Endothelial cell of umbilical vein (primary cell): ENCODE measurements around the gene BEST2. TPM values are rescaled to one million over a fixed set of nuclear protein-coding genes. Genes with fewer than 3 reads are reported as not detected.

Experiments used
- BruUV-seq: library from RNA; stranded (reverse); fragments of 400-500 nt; replicated peaks from 2 replicates; lab custom pipeline; 2021; lab: Mats Ljungman, UMichigan
- CTCF ChIA-PET: fragments of 300-600, 350-600 bp; sonication (Branson Sonifier 250); formaldehyde crosslinking; loops from one replicate; lab custom pipeline; 2021; ENCODE audit warnings: antibody characterized with exemption, inconsistent platforms; lab: Charles Lee
- POLR2A ChIA-PET: fragments of 300-600, 350-600 bp; sonication (Branson Sonifier 250); formaldehyde crosslinking; loops from one replicate; lab custom pipeline; 2021; ENCODE audit warnings: antibody characterized with exemption, inconsistent platforms; lab: Charles Lee
- DNase-seq: peaks from one replicate; pipeline ENCODE4 v3.0.0-alpha.2; 2011; ENCODE audit warnings: low read depth, low spot score
- FAIRE-seq: peaks from 2 replicates; lab custom pipeline; 2011; peaks lifted over from hg19 to GRCh38; lab: Jason Lieb, UNC
- H2AFZ ChIP-seq: 2 replicates; pipeline ENCODE4 v1.6.0; 2012; ENCODE audit warnings: low read depth, low read length, control low read depth, inconsistent platforms
- H3K27ac ChIP-seq: 2 replicates; pipeline ENCODE4 v1.5.1; 2011; ENCODE audit warnings: low read depth, mild to moderate bottlenecking, control low read depth, low read length, moderate library complexity; ENCODE audit not compliant: insufficient read depth
- H3K27me3 ChIP-seq, 2 experiments: 2 replicates each; pipeline versions ENCODE4 v1.6.0 to v1.6.1; 2011; ENCODE audit warnings: low read length in 2 of 2, mixed read lengths in 1 of 2; ENCODE audit not compliant: control insufficient read depth in 2 of 2, insufficient read depth in 2 of 2
- H3K36me3 ChIP-seq, 2 experiments: 2 replicates in 1 of 2; 3 replicates in 1 of 2; pipeline ENCODE4 v1.5.1; 2011; ENCODE audit warnings: low read length in 2 of 2, mild to moderate bottlenecking in 1 of 2, moderate library complexity in 1 of 2; ENCODE audit not compliant: control insufficient read depth in 2 of 2, insufficient read depth in 2 of 2; ENCODE audit errors: extremely low read depth in 1 of 2
- H3K4me1 ChIP-seq: 3 replicates; pipeline ENCODE4 v1.5.1; 2011; ENCODE audit warnings: mild to moderate bottlenecking, low read length; ENCODE audit not compliant: control insufficient read depth, insufficient read depth; ENCODE audit errors: extremely low read depth
- H3K4me2 ChIP-seq: 2 replicates; pipeline ENCODE4 v1.6.1; 2011; ENCODE audit warnings: low read length, control low read depth, mixed read lengths; ENCODE audit not compliant: insufficient read depth
- H3K4me3 ChIP-seq, 3 experiments: fragments of 200-600 bp in 1 of 3; sonication (generic), shearing (Covaris generic) in 1 of 3; replicated peaks in 1 of 3; 2 replicates each; pipeline ENCODE4 v1.5.1; 2011 to 2016; ENCODE audit warnings: control low read depth in 3 of 3, low read length in 3 of 3, mild to moderate bottlenecking in 2 of 3, inconsistent platforms in 1 of 3, low read depth in 1 of 3, moderate library complexity in 1 of 3; ENCODE audit not compliant: insufficient read depth in 1 of 3
- H3K79me2 ChIP-seq: 2 replicates; pipeline ENCODE4 v1.6.0; 2012; ENCODE audit warnings: low read length, inconsistent platforms; ENCODE audit not compliant: control insufficient read depth, insufficient read depth
- H3K9ac ChIP-seq: replicated peaks from 2 replicates; pipeline ENCODE3; 2011; ENCODE audit warnings: low read length, control low read depth; ENCODE audit not compliant: insufficient read depth; ENCODE audit errors: extremely low read depth
- H3K9me1 ChIP-seq: replicated peaks from 3 replicates; pipeline ENCODE4 v1.6.0; 2011; ENCODE audit warnings: mild to moderate bottlenecking, low read length; ENCODE audit not compliant: control insufficient read depth, insufficient read depth; ENCODE audit errors: extremely low read depth
- H3K9me3 ChIP-seq: replicated peaks from 2 replicates; pipeline ENCODE4 v1.5.1; 2012; ENCODE audit warnings: low read length, inconsistent platforms; ENCODE audit not compliant: control insufficient read depth, insufficient read depth
- H4K20me1 ChIP-seq: replicated peaks from 2 replicates; pipeline ENCODE3; 2011; ENCODE audit warnings: mild to moderate bottlenecking, low read length; ENCODE audit not compliant: control insufficient read depth, insufficient read depth; ENCODE audit errors: extremely low read depth
- CTCF ChIP-seq, 2 donors: IDR thresholded peaks; 1 replicate in 1 of 2; 2 replicates in 1 of 2; pipeline ENCODE4 v1.5.1; 2011; ENCODE audit warnings: low read length in 2 of 2, mild to moderate bottlenecking in 2 of 2, moderate library complexity in 2 of 2, control low read depth in 1 of 2, inconsistent platforms in 1 of 2, low read depth in 1 of 2; ENCODE audit not compliant: insufficient read depth in 1 of 2; ENCODE audit errors: extremely low read depth in 1 of 2
- JUN ChIP-seq: IDR thresholded peaks from 2 replicates; pipeline ENCODE4 v1.6.1; 2011; ENCODE audit warnings: borderline replicate concordance, low read depth; ENCODE audit not compliant: insufficient read length, insufficient read depth
- POLR2AphosphoS5 ChIP-seq: IDR thresholded peaks from 2 replicates; pipeline ENCODE4 v1.6.1; 2012; ENCODE audit warnings: low read depth, mild to moderate bottlenecking, control low read depth, low read length, moderate library complexity; ENCODE audit not compliant: insufficient read depth
- dilution Hi-C: fragments of 300-500 bp; cut with MboI; formaldehyde crosslinking; loops from one replicate; pipeline ENCODE4 v1.15.0; 2019; ENCODE audit warnings: low sequenced_read_pairs; ENCODE audit not compliant: extremely low pct_ligation_motif_present
- intact Hi-C: fragments of 100-400 bp; cut with micrococcal nuclease; formaldehyde crosslinking; loops from one replicate; pipeline ENCODE4 v1.10.0; 2022
- polyA plus RNA-seq, 4 experiments: library from polyadenylated mRNA; depleted of rRNA in 3 of 4; stranded (reverse) in 3 of 4; unstranded in 1 of 4; fragments of >200 nt; gene quantifications; 2 replicates each; pipeline versions ENCODE4 v1.2.1 to v1.2.3, GENCODE V29; 2011 to 2012; ENCODE audit warnings: missing spikeins in 1 of 4
- total RNA-seq: library from RNA; stranded (reverse); gene quantifications from 2 replicates; pipeline ENCODE4 v1.2.3, GENCODE V29; 2021

The BEST2 gene
- total and polyA plus RNA-seq, 2 donors (not counting 3 experiments of a cell fraction or from before 2014, with no cell fraction given) = not detected

- intact Hi-C loops = loop anchor here (1.0 to 2.0 kb wide), 6 partner anchors 19 to 116 kb away; partner anchors contain the start of gene DHPS
Measured at GRCh38 chr19:12796146-12797071, 44.8 kb downstream of the BEST2 start.

More at GRCh38 chr19:12796146-12797071, 44.8 kb downstream of the BEST2 start:
- Histone ChIP-seq H2AFZ (no peak overlapping the region), H3K4me3 (no peak overlapping the region), H3K36me3 (peaks cover 0 to 12% of the 10 kb centered on the region in 2 experiments), H3K9ac (no peak overlapping the region), H3K4me1 (peaks cover 18% of the 10 kb centered on the region), H3K4me2 (no peak overlapping the region), H3K9me3 (no peaks in the 10 kb centered on the region), H3K27ac (no peak overlapping the region), H3K9me1 (no peaks in the 10 kb centered on the region), H4K20me1 (no peaks in the 10 kb centered on the region), H3K27me3 (no peaks in the 10 kb centered on the region), H3K79me2 (peaks cover 27% of the 10 kb centered on the region)
- DNase-seq = peak; percentile 80
- FAIRE-seq = peak; percentile 97
- dilution Hi-C loops = no loop called here
- POLR2A ChIA-PET = interaction anchor here (1.0 to 1.1 kb wide), 3 partner anchors 19 to 31 kb away, joined by 3 to 7 read pairs (median 4); no protein-coding TSS in a partner anchor
- CTCF ChIA-PET = interaction anchor here (0.6 to 13.8 kb wide), 13 partner anchors 9 to 165 kb away, joined by 3 to 524 read pairs (median 5); partner anchors contain the start of gene HOOK2
- BruUV-seq = no TSS peak
- TF ChIP-seq JUN (no peak), POLR2AphosphoS5 (no peak), CTCF (IDR thresholded peaks at IDR 0.05; ENCODE audit: extremely low read depth in 1 of 2, insufficient read depth in 1 of 2, low read depth in 1 of 2, low read length in 2 of 2) (peak; percentile 89 to 90)
